Dermis microvascular lymphatic vessel endothelial cell (primary cell): Measurements from ENCODE around the gene RAB6A. TPM values are rescaled to one million over a fixed set of nuclear protein-coding genes. Genes with fewer than 3 reads are reported as not detected.
A peak's percentile ranks its signal among the peaks of the same experiment; 100 is the strongest.

ENCODE experiments used
- DNase-seq, 2 donors: peaks; one replicate each; pipeline versions ENCODE4 v3.0.0 to v3.0.0-alpha.2; 2010; ENCODE audit warnings: low read depth in 2 of 2
- total RNA-seq: library from RNA; depleted of rRNA; stranded (reverse); fragments of >200 nt; gene quantifications from 2 replicates; pipeline ENCODE4 v1.2.1, GENCODE V29; 2014

Gene RAB6A
- total RNA-seq, 1 donor from 2014 or later = 80.4 TPM

DNA sequence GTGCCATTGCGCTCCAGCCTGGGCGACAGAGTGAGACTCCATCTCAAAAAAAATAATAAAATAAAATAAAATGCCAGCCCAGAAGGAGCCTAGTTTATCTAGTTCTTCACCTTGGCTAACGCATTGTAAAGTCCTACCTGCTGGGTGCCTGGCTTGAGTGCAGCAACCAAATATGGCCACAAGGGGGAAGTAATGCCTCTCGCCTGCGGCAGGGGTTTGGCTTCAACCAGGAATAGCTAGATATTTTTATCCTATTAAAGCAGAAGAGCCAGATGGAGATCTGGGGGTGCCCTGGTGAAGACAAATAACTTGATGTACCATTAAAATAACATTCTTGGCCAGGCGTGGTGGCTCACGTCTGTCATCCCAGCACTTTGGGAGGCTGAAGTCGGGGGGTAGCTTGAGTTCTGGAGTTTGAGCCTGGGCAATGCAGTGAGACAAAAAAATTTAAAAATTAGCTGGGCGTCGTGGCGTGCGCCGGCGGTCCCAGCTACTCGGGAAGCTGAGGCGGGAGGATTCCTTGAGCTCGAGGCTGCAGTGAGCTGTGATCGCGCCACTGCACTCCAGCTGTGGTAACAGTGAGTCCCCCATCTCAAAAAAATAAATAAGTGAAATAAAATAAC is 135.1 kb downstream of the RAB6A start:
- DNase-seq = peak; percentile 51 to 68

Other genes with a start within 250 kb of the RAB6A start
- gene FAM168A, start 163.0 kb downstream of the RAB6A start, total RNA-seq = 8.0 and 10.9 TPM in 2 replicates
- 0.26 and 0.76 TPM in 2 replicates for gene PLEKHB1, start 114.5 kb downstream of the RAB6A start, total RNA-seq
- gene MRPL48, start 26.8 kb upstream of the RAB6A start, total RNA-seq = 23.9 and 34.0 TPM in 2 replicates
- 37.6 and 39.4 TPM in 2 replicates for gene COA4, start 115.8 kb upstream of the RAB6A start, total RNA-seq
- gene PAAF1, start 115.9 kb upstream of the RAB6A start, total RNA-seq = 4.5 and 6.4 TPM in 2 replicates
- gene DNAJB13, start 190.0 kb upstream of the RAB6A start, total RNA-seq = 0.13 TPM in 1 of 2 replicates, not detected in the other
- 3.7 and 7.6 TPM in 2 replicates for gene UCP2, start 221.8 kb upstream of the RAB6A start, total RNA-seq
- under 0.01 and 0.38 TPM in 2 replicates for gene UCP3, start 248.0 kb upstream of the RAB6A start, total RNA-seq